Cortex of kidney (tissue), 1 donor: ENCODE measurements around the gene FBXL2.
"Not testable (repeated sequence)": the region's sequence is repeated elsewhere in the genome, so short reads cannot be mapped to it uniquely, and the experiment has no call there.

Experiments used
- DNase-seq: peaks from one replicate; lab custom pipeline; 2025; lab: John Stamatoyannopoulos, UW

FBXL2 gene

GRCh38 chr3:33315826-33316225 lies 38.6 kb downstream of the FBXL2 start:
- no peak for DNase-seq

GRCh38 chr3:33317963-33318709 lies 40.9 kb downstream of the FBXL2 start:
- no peak for DNase-seq

GRCh38 chr3:33318710-33319380 lies 41.6 kb downstream of the FBXL2 start:
- DNase-seq = no peak

DNA sequence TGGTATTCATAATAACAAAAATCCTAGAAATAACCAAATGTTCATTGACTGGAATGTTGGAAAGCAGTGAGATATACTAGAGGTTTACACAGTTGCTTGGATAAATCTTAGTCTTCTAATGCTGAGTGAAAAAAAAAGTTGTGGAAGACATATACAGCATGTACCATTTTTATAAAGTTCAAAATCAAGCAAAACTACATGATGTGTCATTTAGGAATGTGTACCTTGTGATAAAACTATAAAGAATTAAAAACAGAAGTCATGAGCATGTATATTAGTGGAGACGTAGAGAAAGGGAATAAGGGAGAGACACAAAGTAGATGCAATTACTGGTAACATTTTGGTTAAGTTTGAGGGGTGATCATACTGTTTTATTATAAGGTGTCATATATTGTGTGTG lies 45.2 kb downstream of the FBXL2 start:
- DNase-seq = no peak

GRCh38 chr3:33331414-33331813 lies 54.2 kb downstream of the FBXL2 start:
- DNase-seq = no peak

DNA sequence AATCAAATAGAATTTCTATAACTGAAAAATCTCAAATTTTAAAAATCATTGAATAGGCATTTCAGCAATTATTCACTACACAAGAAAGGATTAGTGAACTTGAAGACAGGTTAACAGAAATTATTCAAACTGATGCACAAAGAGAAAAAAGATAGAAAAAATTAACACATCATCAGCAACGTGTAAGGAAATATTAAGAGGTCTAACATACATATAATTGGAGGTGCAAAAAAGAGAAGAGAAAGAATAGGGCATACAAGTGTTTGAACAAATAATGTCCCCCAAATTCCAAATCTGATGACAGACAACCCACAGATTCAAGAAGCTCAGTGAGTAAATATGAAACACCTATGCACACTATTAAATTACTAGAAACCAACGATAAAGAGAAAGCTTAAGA lies 57.1 kb downstream of the FBXL2 start:
- no peak for DNase-seq

- DNase-seq = not testable (repeated sequence)
Observed at GRCh38 chr3:33338936-33339465, 61.8 kb downstream of the FBXL2 start.

GRCh38 chr3:33339758-33340157 lies 62.5 kb downstream of the FBXL2 start:
- DNase-seq = no peak

DNA sequence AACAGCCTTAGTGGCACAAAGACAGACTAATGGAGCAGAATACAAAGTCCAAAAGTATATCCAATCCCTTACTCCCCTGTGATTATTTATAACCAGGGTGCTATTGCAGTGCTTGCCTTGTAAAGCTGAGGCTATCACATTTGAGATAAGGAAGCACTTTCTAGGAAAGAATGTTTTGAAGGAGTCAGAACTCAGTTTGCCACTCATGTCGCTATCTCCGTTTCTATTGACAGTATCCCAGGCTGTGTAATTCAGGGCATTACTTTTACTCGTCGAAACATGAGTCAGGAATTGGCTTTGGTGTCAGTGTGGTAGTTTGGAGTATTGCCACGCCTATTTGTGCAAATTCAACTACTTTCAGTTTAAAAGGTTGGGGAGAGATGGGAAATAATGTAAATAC lies 78.4 kb downstream of the FBXL2 start:
- DNase-seq = no peak

DNA sequence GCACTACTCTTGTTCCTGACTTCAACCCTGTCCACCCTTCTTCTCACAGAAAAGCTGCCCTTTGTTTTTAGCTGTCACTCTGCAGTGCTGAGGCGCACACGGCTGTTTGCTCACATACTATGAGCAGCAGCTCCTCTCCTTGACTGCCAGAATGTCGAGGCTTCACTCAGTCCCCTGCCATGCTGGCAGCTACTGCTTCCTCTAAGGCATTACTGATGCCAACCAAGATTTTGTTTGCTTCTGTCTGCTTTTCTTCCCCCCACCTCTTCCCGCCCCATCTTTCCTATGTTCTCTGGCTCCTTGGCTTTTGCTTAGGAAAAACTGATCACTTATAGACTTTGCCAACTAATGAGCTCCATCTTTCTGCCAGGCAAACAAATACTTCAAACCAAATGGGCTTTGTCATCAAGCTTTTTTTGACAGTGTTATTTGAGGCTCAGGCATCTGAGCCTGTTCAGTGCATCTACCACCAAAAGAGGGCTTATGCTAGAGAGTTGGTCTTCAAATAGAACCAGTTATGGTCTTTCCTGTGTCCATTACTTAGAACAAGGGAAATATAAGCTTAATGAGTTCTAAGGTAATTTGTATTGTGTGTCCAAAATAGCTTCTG lies 81.0 kb downstream of the FBXL2 start:
- no peak for DNase-seq

- no peak for DNase-seq
Observed at GRCh38 chr3:33360136-33360825, 83.0 kb downstream of the FBXL2 start.

DNA sequence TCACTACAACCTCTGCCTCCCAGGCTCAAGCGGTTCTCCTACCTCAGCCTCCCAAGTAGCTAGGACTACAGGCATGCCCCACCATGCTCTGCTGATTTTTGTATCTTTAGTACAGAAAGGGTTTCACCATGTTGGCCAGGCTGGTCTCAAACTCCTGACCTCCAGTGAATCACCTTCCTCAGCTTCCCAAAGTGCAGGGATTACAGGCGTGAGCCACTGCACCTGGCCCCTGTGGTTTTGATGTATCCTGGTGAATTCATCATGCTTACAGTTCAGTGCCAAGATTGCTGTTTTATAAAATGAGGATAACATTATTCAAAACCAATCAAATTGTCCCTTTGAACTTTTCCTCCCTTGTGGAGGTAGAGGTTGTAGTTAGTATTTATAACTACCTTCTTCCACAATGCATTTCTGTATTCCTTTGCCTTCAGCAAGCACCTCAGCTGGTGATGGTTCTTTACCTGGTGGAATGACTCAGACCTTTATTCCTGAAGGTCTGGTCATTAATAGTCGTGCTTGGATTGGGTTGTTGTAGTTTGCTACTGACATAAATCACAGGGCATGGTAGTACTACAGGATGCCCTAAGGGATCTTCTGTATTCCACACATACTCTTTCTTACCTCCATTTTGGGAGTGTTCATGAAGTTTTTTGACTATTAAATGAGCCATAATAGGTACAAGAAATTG lies 86.0 kb downstream of the FBXL2 start:
- DNase-seq = no peak

DNA sequence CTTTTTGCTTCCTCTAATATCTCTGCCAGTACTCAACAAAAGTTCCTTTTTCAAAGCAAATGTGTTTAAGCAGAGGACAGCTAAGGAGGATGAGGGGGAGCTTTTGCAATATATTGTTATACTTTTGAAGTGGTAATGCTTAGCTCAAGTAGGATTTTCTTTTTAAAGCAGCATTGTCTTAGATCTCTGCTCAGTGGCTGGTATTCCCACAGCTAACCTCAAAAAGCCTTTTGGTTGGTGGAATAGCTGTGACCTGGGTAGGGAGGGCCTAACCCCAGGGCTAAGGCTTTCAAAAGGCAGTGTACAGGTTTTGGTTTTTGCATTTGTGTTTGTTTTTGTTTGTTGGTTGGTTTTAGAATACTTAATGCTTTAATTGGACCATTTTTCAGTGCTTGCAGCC lies 86.8 kb downstream of the FBXL2 start:
- no peak for DNase-seq

DNA sequence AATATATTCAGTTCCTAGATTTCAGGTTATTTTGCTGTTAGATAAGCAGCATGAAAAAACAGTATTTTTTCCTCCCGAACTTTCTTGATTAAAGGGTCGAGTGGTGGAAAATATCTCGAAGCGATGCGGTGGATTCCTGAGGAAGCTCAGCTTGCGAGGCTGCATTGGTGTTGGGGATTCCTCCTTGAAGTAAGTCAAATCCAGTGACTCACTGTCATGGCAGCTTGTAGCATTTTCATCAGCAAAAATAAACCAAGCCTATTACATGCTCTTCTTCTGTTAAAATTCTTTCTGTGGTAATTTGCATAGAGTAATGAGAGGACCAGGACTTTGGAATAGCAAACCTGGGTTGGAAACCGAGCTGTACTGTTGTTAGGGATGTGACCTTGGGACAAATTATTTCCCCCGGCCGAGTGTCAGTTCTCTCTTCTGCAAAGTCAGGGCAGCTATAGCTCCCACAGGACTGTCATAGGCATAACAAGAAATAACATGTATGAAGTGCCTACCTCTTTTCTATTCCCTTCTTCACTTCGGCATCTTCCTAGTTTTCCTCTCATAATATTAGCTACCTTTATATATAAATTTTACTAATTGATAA lies 87.4 kb downstream of the FBXL2 start:
- no peak for DNase-seq

DNA sequence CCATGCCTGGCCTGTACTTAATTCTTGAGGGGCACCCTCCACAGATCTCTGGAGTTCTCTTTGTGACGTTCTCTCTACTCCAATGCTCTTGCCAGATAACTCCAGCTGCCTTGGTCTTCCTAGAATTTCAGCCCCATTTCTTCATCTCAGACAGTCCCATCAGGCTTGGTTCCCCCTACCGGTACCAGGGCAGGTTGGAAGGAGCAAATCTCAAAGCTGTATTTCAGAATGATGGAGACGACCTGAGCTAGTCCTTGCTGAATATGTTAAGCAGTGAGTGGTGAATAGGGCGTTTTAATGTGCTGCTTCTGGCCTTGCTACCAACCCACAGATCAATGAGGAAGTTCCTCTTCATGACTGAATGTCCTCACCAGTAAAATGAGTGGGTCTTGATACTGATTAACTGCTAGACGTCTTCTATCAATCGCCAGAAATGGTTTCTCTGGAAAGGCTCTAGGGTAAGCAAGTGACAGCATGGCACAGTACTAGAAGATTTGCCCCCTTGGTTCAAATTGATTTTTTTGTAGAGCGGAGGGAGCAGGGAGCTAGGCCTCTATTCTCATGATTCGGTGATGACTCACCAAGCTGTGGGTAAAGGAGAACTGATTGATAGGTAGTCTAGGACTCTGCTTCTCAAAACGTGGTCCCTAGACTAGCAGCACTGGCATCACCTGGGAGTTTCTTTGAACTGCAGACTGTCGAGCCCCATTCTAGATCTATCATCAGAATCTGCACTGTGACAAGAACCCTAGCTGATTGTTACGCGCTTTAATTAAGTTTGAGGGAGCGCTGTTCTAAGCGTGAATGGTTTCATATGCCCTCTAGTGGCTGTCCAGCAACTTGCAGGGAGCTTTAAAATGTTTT lies 95.2 kb downstream of the FBXL2 start:
- DNase-seq = no peak

DNA sequence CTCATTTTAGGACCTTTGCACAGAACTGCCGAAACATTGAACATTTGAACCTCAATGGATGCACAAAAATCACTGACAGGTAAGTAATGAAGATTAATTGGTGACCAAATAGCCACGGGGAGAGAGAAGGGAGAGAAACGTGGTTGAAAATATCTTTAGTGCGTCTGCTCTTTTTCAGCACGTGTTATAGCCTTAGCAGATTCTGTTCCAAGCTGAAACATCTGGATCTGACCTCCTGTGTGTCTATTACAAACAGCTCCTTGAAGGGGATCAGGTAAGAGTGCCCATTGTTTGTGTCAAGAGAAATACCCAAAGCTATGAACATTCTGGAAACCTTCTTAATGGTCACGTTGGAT lies 95.8 kb downstream of the FBXL2 start:
- no peak for DNase-seq

GRCh38 chr3:33377489-33377888 lies 100.2 kb downstream of the FBXL2 start:
- no peak for DNase-seq

- DNase-seq = no peak
Observed at GRCh38 chr3:33377931-33378330, 100.7 kb downstream of the FBXL2 start.

DNA sequence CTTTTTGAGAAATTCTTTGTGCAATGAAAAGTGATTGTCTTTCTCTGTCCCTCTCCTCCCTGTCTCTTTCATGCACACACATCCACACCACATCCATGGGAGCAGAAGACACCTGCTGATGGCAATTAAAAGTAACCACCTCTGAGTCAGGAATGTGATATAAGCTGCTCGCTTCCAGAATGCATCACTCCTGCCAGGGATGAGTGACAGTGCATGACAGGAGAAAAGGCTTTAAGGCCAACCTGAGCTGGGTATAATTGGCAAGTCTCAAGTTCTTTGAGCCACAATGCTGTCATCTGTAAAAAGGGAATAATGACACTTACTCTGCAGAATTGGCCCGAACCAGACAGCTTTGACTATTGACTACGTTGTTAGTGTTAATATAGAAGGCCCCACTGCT lies 103.4 kb downstream of the FBXL2 start:
- no peak for DNase-seq

DNA sequence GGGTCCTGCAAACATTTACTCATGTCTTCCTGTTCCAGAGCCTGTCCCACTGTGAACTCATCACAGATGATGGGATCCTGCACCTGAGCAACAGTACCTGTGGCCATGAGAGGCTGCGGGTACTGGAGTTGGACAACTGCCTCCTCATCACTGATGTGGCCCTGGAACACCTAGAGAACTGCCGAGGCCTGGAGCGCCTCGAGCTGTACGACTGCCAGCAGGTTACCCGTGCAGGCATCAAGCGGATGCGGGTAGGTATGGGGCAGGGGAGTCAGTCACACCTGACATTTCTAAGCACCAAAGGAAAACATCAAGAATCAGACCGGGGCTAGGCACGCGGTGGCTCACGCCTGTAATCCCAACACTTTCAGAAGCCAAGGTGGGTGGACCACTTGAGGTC lies 106.7 kb downstream of the FBXL2 start:
- DNase-seq = no peak

DNA sequence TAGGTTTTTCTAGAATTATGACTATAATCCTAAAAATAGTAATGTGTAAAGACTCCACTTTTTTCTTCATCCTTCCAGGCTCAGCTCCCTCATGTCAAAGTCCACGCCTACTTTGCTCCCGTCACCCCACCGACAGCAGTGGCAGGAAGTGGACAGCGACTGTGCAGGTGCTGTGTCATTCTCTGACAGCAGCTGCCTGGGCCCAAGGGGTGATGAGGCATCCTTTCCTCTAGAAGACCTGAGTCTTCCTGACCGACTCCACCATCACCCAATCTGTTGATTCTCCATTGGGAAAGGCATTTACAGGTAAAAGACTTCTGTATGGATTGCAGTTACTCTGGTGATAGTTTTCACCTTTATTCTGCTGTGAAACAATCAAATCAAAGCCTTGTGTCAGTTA lies 108.2 kb downstream of the FBXL2 start:
- no peak for DNase-seq
